GM19324 (cell line): ENCODE results near the gene SENP3.

Source experiments
- ATAC-seq: cut with Tn5 transposase; IDR thresholded peaks from one replicate; pipeline ENCODE4 v1.9.1; 2021; ENCODE audit warnings: mild to moderate bottlenecking, moderate library complexity; ENCODE audit not compliant: unreplicated experiment, low FRiP score

SENP3 gene

GRCh38 chr17:7561589-7562207 lies at the start of gene SENP3:
TSS of gene SENP3 (plus strand) at chr17:7561919. CDS start at chr17:7563077, 1,158 bp downstream.
- ATAC-seq: peak; percentile 85

- no peak for ATAC-seq
Measured at GRCh38 chr17:7512105-7512504, 49.6 kb upstream of the SENP3 start.

DNA sequence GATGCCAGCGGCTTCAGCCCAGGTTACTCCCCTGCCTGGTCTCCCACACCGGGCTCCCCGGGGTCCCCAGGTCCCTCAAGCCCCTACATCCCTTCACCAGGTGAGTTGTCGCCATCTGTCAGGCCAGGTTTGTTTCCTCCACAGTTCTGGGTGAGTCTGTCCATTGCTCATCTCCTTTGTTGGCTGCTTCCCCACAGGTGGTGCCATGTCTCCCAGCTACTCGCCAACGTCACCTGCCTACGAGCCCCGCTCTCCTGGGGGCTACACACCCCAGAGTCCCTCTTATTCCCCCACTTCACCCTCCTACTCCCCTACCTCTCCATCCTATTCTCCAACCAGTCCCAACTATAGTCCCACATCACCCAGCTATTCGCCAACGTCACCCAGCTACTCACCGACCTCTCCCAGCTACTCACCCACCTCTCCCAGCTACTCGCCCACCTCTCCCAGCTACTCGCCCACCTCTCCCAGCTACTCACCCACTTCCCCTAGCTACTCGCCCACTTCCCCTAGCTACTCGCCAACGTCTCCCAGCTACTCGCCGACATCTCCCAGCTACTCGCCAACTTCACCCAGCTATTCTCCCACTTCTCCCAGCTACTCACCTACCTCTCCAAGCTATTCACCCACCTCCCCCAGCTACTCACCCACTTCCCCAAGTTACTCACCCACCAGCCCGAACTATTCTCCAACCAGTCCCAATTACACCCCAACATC lies 48.7 kb upstream of the SENP3 start:
- ATAC-seq: no peak

GRCh38 chr17:7513850-7514419 lies 47.8 kb upstream of the SENP3 start:
- ATAC-seq: no peak

- no peak for ATAC-seq
Measured at GRCh38 chr17:7515911-7516610, 45.7 kb upstream of the SENP3 start.

GRCh38 chr17:7523033-7523432 lies 38.7 kb upstream of the SENP3 start:
- ATAC-seq: no peak

GRCh38 chr17:7528842-7529241 lies 32.9 kb upstream of the SENP3 start:
- ATAC-seq: no peak

- no peak for ATAC-seq
Measured at GRCh38 chr17:7530023-7530900, 31.5 kb upstream of the SENP3 start.

GRCh38 chr17:7538050-7538449 lies 23.7 kb upstream of the SENP3 start:
- ATAC-seq: no peak

GRCh38 chr17:7538891-7539545 lies 22.7 kb upstream of the SENP3 start:
- ATAC-seq: no peak

GRCh38 chr17:7541074-7541621 lies 20.6 kb upstream of the SENP3 start:
- no peak for ATAC-seq

DNA sequence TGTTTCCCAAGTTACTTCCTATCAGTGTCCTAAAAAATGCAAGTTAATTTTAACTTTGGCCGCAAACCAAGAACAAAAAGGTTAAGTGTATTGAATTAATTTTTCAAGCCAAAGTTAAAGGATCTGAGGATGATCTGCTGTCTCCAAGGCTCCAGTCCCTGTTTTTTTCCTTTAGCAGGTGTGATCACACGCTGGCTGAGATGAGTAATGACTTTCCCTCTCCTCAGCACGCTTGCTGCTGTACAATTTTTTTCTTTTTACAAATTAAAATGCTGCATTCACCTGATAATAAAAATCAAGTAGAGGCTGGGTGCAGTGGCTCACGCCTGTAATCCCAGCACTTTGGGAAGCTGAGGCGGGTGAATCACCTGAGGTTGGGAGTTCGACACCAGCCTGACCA lies 16.8 kb upstream of the SENP3 start:
- ATAC-seq: no peak

GRCh38 chr17:7548585-7549400 lies 12.9 kb upstream of the SENP3 start, which contains the start of gene TNFSF12:
TSS of gene TNFSF12 (plus strand) at chr17:7549058. CDS start at chr17:7549154, 96 bp downstream.
- peak; percentile 44 for ATAC-seq

GRCh38 chr17:7549401-7550055 lies 12.2 kb upstream of the SENP3 start:
- ATAC-seq: peak; percentile 30

DNA sequence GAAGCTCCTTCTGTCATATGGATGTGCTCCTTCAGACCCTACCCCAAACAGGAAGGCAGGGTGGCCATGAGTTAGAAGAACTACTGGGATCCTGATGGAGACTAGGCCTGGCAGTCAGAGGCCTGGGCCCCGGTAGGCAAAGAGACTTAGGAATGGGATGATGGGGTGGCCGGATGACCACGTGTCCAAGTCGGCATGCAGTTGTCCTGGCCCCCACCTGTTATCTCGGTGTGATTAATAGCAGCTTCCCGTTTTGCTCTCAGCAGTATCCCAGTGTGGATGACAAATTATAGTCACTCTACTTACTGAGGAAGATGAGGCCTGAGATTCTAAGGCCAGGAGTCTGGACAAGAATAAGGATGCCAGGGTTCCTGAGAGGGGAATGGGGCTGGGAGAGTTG lies 11.4 kb upstream of the SENP3 start:
- no peak for ATAC-seq

DNA sequence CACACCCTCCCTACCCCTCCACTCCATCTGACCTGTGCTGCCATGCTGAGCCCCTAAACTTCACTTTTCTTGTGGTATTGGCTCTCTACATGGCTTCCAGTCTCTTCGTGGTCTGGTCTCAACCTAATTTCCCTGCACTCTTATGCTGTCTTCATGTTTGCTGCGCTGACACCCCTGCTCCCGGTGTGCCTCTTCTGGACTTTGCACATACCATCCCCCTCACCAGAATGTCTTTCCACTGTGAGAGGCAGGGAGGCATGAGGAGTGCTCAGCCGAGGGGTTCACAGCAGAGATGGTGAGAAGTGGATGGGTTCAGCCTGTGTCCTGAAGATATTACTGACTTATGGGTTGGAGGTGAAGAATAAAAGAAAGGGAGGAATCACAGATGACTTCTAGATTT lies 10.3 kb upstream of the SENP3 start:
- ATAC-seq: no peak

- ATAC-seq: peak; percentile 55
Measured at GRCh38 chr17:7552621-7553051, 9.1 kb upstream of the SENP3 start.

GRCh38 chr17:7553356-7553755 lies 8.4 kb upstream of the SENP3 start:
- ATAC-seq: no peak
